ENCODE results near the gene ZNF629. TPM values are rescaled to one million over a fixed set of nuclear protein-coding genes. Genes with fewer than 3 reads are reported as not detected.

ZNF629 gene
- total RNA-seq, 1 experiment from 2014 or later: 25.3 TPM

DNA sequence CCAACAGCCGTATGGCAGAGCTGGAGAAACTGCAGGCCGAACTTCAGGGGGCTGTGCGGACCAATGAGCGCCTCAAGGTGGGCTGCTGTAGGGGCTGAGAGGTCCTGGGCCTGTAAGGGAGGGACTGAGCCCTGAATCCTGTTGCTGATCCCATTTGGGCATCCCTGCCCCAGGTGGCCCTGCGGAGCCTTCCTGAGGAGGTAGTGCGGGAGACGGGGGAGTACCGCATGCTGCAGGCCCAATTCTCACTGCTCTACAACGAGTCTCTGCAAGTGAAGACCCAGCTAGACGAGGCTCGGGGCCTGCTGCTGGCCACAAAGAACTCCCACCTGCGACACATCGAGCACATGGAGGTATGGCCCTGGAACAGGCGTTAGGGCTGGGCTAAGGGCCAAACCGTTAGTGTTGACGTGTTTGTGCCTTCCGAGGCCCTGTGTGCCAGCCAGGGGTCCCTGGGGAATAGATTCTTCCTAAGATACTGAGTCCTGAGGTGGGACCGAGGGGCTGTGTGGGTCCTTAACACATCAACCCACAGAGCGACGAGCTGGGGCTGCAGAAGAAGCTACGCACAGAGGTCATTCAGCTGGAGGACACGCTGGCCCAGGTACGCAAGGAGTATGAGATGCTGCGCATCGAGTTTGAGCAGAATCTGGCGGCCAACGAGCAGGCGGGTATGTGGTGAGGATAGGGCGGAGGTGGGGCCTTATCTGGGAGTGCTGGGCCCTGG, 20.6 kb downstream of the ZNF629 start:
- CTCF ChIA-PET: no interaction called here
- TF ChIP-seq EZH2 (IDR thresholded peaks at IDR 0.05; ENCODE audit: borderline replicate concordance, low read depth, low read length, poor library complexity, severe bottlenecking): no peak
- TF ChIP-seq, protein P1, sequence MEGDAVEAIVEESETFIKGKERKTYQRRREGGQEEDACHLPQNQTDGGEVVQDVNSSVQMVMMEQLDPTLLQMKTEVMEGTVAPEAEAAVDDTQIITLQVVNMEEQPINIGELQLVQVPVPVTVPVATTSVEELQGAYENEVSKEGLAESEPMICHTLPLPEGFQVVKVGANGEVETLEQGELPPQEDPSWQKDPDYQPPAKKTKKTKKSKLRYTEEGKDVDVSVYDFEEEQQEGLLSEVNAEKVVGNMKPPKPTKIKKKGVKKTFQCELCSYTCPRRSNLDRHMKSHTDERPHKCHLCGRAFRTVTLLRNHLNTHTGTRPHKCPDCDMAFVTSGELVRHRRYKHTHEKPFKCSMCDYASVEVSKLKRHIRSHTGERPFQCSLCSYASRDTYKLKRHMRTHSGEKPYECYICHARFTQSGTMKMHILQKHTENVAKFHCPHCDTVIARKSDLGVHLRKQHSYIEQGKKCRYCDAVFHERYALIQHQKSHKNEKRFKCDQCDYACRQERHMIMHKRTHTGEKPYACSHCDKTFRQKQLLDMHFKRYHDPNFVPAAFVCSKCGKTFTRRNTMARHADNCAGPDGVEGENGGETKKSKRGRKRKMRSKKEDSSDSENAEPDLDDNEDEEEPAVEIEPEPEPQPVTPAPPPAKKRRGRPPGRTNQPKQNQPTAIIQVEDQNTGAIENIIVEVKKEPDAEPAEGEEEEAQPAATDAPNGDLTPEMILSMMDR (conservative IDR thresholded peaks at IDR 0.05; ENCODE audit: low read depth, low read length): no peak
- no peak for DNase-seq (ENCODE audit: low spot score)
- no peak overlapping the region for H3K27ac ChIP-seq (ENCODE audit: low read depth, low read length, poor library complexity, severe bottlenecking)
- intact Hi-C loops (cut with micrococcal nuclease; ENCODE audit: unreplicated experiment): no loop called here
- POLR2A ChIA-PET (ENCODE audit: low non-redundant PET): no interaction called here
- no peak overlapping the region for H3K4me3 ChIP-seq (ENCODE audit: low read depth, low read length, poor library complexity, severe bottlenecking)
- peaks cover 10% of the 10 kb centered on the region for H3K4me1 ChIP-seq (ENCODE audit: insufficient read depth, low read length, poor library complexity, severe bottlenecking)
- H3K36me3 ChIP-seq (ENCODE audit: insufficient read depth, low read length, poor library complexity, severe bottlenecking): peaks cover 81% of the 10 kb centered on the region
- no peaks in the 10 kb centered on the region for H3K27me3 ChIP-seq (replicated peaks; ENCODE audit: insufficient read depth, low read depth, low read length, poor library complexity)
- H3K9me3 ChIP-seq (ENCODE audit: low read depth, low read length, poor library complexity, severe bottlenecking): no peaks in the 10 kb centered on the region
- no TSS peak for BruUV-seq (replicated peaks)

- ChIA-PET CTCF (no interaction called here), POLR2A (ENCODE audit: low non-redundant PET) (no interaction called here)
- Histone ChIP-seq H3K27me3 (replicated peaks; ENCODE audit: insufficient read depth, low read depth, low read length, poor library complexity) (no peaks in the 10 kb centered on the region), H3K36me3 (ENCODE audit: insufficient read depth, low read length, poor library complexity, severe bottlenecking) (peaks cover 70% of the 10 kb centered on the region), H3K4me3 (ENCODE audit: low read depth, low read length, poor library complexity, severe bottlenecking) (no peak overlapping the region), H3K27ac (ENCODE audit: low read depth, low read length, poor library complexity, severe bottlenecking) (no peak overlapping the region), H3K9me3 (ENCODE audit: low read depth, low read length, poor library complexity, severe bottlenecking) (no peaks in the 10 kb centered on the region), H3K4me1 (ENCODE audit: insufficient read depth, low read length, poor library complexity, severe bottlenecking) (peaks cover 10% of the 10 kb centered on the region)
- no peak for DNase-seq (ENCODE audit: low spot score)
- no TSS peak for BruUV-seq (replicated peaks)
- TF ChIP-seq, protein P1 (conservative IDR thresholded peaks at IDR 0.05; ENCODE audit: low read depth, low read length): no peak
- TF ChIP-seq EZH2 (IDR thresholded peaks at IDR 0.05; ENCODE audit: borderline replicate concordance, low read depth, low read length, poor library complexity, severe bottlenecking): no peak
- intact Hi-C loops (cut with micrococcal nuclease; ENCODE audit: unreplicated experiment): no loop called here
Observed at GRCh38 chr16:30764816-30765465, 22.1 kb downstream of the ZNF629 start.

DNA sequence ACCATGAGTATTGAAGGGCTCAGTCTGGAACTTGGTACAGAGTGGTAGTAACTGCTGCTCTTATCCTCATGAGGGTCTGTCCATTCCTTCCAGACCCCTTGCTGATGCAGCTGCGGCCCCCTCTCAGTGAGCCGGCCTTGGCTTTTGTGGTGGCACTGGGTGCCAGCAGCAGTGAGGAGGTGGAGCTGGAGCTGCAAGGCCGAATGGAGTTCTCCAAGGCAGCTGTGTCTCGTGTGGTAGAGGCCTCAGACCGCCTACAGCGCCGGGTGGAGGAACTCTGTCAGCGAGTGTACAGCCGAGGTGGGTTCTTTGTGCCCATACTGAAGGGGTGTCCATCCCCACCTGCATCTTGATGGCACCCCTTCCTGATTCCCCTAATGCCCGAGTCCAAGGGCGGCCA, 22.9 kb downstream of the ZNF629 start:
- intact Hi-C loops (cut with micrococcal nuclease; ENCODE audit: unreplicated experiment): no loop called here
- peaks cover 67% of the 10 kb centered on the region for H3K36me3 ChIP-seq (ENCODE audit: insufficient read depth, low read length, poor library complexity, severe bottlenecking)
- BruUV-seq (replicated peaks): no TSS peak
- H3K4me1 ChIP-seq (ENCODE audit: insufficient read depth, low read length, poor library complexity, severe bottlenecking): peaks cover 10% of the 10 kb centered on the region
- DNase-seq (ENCODE audit: low spot score): no peak
- H3K27me3 ChIP-seq (replicated peaks; ENCODE audit: insufficient read depth, low read depth, low read length, poor library complexity): no peaks in the 10 kb centered on the region
- ChIA-PET CTCF (no interaction called here), POLR2A (ENCODE audit: low non-redundant PET) (no interaction called here)
- H3K9me3 ChIP-seq (ENCODE audit: low read depth, low read length, poor library complexity, severe bottlenecking): no peaks in the 10 kb centered on the region
- TF ChIP-seq, protein P1 (conservative IDR thresholded peaks at IDR 0.05; ENCODE audit: low read depth, low read length): no peak
- TF ChIP-seq EZH2 (IDR thresholded peaks at IDR 0.05; ENCODE audit: borderline replicate concordance, low read depth, low read length, poor library complexity, severe bottlenecking): no peak
- H3K27ac ChIP-seq (ENCODE audit: low read depth, low read length, poor library complexity, severe bottlenecking): no peak overlapping the region
- no peak overlapping the region for H3K4me3 ChIP-seq (ENCODE audit: low read depth, low read length, poor library complexity, severe bottlenecking)

All from A673 (cell line).